HG02571 (cell line): Measurements from ENCODE around the gene CDK10.
A peak's percentile ranks its signal among the peaks of the same experiment; 100 is the strongest.
"Not testable (repeated sequence)": the region's sequence is repeated elsewhere in the genome, so short reads cannot be mapped to it uniquely, and the experiment has no call there.

Experiments
- ATAC-seq: cut with Tn5 transposase; IDR thresholded peaks from one replicate; pipeline ENCODE4 v1.9.1; 2021; ENCODE audit warnings: mild to moderate bottlenecking, moderate library complexity; ENCODE audit not compliant: unreplicated experiment

CDK10 gene, protein sequence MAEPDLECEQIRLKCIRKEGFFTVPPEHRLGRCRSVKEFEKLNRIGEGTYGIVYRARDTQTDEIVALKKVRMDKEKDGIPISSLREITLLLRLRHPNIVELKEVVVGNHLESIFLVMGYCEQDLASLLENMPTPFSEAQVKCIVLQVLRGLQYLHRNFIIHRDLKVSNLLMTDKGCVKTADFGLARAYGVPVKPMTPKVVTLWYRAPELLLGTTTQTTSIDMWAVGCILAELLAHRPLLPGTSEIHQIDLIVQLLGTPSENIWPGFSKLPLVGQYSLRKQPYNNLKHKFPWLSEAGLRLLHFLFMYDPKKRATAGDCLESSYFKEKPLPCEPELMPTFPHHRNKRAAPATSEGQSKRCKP

DNA sequence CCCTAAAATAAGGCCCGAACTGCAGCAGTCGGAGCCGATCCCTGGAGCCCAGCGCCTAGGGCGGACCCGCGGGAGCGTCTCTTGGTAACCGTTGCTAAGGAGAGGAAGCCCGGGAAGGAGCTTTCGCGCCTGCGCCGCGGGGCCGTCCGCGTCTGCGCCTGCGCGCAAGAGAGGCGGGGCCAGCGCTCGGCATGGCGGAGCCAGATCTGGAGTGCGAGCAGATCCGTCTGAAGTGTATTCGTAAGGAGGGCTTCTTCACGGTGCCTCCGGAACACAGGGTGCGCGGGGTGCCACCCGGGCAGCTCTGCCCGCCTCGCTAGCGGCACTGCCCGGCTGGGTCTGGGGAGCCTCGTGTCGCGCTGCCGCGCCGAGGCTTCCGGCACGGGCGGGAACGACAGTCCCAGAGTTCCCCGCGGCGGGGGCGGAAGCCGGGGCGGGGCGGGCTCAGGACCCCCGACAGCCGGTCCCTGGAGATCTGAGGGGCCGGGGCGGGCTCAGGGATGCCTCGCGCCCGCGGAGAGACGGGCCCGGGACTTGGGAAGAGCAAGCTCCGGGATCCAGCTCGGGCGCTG, at the start of gene CDK10:
Gene CDK10 (plus strand): TSS at position 170 of the 572 bp plus-strand sequence. CDS start 22 bp downstream, at position 192.
- peak; percentile 77 for ATAC-seq

DNA sequence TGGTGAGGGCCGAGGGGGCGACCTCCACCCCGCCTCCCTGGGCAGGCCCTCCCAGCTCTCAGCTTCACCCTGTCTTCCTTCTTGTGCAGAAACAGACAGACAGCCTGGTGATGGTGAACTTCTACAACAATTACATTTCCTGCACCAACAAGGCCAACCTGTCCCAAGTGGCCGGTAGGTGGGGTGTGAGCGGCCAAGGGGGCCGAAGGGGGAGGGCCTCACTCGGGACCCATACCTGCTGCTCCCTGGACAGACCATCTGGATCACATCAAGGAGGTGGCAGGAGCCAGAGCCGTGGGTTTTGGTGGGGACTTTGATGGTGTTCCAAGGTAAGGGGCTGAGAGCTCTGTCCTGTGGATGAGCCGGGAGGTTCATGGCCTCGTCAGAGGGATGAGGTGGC, 49.1 kb upstream of the CDK10 start:
- no peak for ATAC-seq

DNA sequence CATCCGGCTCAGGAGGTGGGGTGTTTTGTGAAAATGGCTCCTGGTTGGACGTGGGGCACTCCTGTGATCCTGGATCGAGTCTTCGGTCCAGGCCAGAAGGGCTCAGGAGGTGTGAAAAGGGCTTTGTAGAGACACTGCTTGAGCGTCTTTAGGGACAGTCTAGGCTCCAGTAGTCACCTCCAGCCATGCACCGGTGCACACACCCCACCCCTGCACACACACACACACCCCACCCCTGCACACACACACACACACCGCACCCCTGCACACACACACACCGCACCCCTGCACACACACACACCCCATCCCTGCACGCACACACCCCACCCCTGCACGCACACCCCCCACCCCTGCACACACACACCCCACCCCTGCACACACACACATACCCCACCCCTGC, 48.0 kb upstream of the CDK10 start:
- ATAC-seq, result no peak

DNA sequence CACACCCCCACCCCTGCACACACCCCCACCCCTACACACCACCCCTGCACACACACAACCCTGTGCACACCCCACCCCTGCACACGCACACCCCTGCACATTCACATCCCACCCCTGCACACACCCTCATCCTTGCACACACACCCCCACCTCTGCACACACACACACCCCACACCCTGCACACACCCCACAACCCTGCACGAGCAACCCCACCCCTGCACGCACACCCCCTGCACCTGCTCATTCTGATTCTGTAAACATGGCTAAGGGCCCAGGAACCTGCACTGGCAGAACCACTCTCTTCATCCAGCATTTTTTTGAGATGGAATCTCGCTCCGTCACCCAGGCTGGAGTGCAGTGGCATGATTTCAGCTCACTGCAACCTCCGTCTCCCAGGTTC, 47.1 kb upstream of the CDK10 start:
- ATAC-seq, result no peak

DNA sequence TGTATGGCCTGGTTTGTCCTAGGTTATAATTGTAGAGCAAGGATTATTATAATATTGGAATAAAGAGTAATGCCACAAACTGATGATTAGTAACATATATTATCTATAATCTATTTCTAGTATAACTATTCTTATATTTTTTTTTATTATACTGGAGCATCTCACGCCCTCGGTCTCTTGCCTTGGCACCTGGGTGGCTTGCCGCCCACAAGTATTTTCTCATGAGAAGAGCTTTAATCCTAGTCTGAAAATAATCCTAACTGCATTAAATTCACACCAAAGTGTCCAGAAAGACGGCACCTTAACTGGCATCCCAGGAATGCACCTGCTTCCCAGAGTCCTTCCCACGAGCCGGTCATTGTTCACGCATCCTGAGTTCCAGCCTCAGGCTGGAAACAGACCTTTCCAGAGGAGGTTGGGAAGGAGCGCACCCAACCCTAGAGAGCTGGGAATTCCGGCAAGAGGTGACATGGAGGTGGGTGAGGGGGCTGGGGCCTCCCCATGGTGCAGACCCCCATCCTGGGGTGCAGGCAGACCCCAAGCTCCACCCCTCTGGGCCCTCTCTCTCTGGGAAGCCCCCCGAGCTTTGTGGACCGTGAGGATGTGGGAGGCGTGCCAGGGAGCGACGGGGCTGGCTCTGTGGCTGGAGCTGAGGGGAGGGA, 44.9 kb upstream of the CDK10 start:
- no peak for ATAC-seq

DNA sequence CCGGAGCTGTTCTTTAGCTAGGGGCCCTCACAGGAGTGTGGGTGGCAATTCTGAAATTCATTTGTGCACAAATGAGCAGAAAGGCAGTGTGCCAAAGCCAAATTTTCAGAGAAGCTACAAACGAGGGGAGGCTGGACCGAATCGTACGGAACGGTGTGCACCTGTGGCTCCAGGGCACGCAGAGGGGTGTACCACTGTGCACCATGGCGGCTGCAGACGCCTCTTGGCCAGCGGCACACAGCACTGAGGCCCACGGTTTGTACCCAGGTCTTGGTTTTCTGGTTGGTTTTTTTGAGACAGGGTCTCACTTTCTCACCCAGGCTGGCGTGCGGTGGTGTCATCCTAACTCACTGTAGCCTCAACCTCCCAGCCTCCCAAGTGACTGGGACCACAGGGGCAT, 43.9 kb upstream of the CDK10 start:
- no peak for ATAC-seq

DNA sequence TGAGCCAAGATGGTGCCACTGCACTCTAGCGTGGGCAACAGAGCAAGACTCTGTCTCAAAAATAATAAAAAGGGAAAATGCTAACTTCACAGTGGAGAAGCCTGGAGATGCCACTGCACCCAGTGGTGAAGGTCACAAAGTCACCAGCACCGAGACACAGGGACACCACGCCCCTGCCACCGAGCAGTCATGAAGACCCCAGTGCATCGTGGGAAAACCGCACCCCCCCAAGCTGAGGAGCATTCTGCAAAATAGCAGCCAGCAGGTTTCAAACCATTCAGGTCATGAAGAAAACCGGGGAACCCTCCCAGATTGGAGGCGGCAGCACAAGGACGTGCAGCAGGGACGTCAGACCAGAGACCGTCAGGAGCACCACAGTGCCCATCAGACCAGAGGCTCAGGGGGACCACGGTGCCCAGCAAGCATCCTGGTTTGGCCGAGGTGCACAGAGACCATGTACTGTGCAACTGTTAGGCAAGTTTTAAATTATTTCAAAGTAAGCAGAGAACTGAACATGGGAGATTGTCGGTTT, 42.7 kb upstream of the CDK10 start:
- ATAC-seq, result no peak

DNA sequence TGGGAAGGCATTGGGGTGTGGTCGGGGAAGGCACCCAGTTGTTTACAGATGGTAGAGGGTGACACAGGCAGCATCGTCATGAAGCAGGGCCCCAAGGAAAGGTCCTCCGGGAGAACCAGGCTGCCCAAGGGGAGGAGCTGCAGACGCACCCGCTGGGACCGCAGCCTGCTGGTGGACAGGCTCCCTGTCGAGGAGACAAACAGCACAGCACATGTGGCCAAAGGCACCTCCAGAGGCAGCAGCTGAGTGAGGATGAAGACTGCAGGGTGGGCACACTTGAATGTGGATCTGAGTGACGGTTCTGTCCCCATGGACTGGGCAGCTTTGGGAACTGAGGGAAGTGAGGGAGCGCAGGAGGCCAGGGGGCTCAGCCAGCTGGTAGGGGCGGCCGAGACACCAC, 41.4 kb upstream of the CDK10 start:
- ATAC-seq, result no peak

DNA sequence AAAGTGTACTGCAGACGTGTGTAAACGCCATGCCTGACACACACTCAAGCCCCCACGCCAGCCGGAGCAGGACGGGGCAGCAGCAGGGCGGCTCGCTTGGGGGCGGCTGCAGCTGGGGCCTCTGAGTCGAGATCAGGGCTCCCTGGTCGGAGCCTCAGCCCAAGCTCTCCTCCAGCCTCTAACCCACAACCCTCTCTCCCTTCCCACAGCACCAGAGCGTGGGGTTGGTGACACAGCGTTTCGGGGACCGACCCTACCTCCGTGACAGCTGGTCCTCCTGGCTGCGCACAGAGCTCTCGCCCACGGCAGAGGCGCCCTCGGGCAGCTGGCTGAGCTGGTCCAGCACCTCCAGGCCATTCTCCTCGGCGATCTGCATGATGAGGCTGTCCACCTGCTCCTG, 40.2 kb upstream of the CDK10 start:
- ATAC-seq, result no peak

DNA sequence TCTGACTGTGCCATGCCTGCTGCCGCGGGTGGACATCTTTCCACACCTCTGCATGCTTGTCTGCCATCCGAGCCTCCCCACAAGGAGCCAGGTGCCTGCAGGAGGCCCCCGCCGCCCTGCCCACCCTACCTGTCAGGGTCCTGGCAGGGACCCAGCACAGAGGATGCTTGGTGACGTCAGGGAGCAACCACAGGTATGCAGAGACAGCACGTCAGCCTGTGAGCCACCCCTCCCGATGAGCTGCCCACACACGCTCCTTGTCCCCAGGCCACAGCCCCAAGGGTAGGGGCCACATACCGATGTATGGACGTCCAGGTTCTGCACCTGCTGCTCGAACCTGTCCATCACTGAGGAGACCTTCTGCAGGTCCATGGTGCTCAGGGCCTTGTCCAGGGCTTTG, 39.6 kb upstream of the CDK10 start:
- ATAC-seq, result no peak

DNA sequence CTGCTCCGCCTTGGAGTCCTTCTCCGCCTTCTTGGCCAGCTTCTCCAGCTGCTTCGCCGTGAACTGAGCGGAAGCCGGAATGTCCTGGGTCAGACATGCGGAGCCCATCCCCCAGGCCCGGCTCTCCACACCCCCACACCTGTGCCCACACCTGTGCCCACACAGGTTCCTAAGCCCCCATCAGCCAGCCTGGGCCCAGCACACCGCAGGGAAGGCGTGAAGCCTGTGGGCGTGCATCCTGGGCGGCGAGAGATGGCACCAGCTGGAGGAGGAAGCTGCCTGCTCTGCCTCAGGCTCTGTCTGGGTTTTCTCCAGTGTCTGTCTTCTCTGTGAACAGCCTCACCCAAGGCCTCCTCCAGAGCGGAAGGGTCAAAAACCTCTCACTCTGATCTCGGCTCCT, 34.9 kb upstream of the CDK10 start:
- ATAC-seq, result no peak

DNA sequence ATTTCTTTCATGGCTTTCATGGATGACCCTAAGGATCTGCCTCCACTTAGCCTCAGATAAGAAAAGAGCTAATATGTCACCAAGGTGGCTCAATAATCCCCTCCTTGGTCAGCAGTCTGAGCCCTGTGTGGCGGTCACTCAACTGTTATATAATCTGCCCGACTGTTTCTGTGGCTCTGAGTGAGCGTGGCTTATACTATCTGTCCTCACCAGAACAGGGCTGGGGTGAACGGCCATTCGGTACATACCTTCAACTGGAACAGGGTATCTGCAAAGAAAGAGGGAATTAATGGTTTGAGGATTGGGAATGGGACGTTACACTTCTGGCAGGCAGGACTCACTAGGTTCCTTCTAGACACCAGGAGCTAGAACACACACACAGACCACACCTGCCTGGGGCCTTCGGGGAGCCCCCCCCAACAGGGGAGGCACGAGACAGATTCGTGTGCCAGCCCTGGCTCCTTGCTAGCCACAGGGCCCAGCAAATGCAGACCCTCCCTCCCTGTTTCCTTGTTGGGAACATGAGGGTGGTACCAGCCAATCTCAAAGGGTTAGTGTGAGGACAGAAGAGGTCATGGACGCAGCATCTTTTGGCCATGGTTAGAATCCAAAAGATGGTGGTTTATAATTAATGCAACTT, 32.7 kb upstream of the CDK10 start:
- ATAC-seq, result no peak

DNA sequence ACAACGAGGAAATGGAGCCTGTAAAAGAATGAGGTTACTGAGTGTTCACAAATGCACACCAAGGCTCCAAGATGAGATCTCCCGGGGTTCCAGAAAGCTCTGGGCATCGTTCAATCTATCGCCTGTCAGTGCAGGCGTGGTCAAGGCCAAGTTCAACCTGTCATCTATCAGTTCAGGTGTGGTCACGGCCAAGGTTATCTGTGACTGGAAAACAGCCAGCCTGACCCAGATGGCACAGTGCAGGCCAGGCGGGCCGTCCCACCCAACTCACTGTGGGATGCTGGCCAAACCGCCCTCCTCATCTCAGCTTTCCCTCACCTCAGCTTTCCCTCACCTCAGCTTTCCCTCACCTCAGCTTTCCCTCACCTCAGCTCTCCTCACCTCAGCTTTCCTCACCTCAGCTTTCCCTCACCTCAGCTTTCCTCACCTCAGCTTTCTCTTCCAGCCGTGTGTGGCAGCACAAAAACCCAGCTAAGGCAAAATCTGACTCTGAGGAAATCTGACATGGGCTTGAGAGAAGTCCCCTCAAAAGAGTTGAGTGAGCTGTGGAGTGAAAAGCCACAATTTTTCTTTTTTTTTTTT, 31.3 kb upstream of the CDK10 start:
- no peak for ATAC-seq

DNA sequence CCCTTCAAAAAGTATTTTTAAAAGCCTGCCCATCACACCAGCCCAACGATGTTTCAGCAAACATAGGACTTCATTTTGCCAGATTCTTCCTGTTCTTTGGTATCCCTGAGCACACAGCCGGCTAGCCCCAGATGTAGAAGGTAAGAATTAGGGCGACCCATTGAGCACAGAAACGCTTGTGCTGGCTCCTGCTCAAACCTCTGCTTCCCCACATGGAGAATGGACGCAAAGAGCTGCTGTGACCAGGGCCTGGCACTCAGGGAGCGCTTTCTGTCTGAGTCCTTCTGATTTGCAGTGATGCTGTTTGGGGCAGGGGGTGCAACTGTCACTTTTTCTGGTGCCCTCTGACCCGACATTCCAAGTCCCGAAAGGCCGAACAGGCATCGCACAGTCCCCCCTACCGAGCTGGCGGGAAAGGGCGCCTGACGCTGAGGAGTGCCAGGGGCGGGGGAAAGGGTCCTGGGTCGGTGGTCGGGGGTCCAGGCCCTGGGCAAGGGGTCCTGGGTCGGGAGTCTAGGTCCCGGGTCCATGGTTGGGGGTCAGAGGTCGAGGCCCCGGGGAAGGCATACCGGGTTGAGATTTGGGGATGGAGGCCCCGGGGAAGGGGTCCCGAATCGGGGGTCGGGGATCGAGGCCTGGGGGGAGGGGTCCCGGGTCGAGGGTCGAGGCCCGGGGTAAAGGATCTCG, 29.9 kb upstream of the CDK10 start:
- ATAC-seq, result no peak

DNA sequence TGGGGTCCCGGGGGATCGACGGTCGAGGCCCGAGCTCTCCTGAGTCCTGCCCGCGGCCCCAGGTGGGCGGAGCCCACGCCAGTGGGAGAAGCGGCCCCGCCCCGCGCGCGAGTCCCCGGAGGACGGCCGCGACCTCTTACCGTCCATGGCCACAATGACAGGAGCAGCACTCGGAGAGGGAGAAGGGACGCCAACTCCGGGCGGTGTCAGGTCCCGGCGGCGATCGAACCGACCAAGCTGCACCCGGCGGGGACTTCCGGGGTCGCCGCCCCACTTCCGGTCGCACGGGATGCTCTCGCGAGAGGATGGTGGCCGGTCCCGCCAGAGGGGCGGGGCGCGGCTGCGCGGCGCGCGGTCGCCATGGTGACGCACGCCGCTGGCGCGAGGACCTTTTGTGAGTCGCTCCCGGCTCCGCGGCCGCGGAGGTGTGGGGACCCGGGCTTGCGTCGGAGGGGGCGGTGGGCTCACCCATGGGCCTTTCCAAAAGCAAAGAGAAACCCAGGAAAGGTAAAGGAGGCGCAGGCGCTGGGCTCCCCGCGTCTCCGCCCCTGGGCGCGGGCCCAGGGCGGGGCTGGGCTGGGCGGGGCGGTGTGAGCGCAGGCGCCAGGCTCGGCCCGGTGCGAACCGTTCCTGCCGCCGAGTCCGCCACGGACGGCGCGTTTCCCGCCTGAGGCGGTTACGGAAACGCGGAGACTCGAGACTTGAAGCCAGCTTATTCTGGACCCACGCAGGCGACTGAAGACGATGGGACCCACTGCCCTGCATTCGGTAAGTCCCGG, 28.9 kb upstream of the CDK10 start, which contains the start of the genes CHMP1A and SPATA33:
Gene CHMP1A (minus strand): TSS at position 267 of the 779 bp plus-strand sequence. CDS start 120 bp downstream, at position 147.
Gene SPATA33 (plus strand): TSS at position 395 of the 779 bp plus-strand sequence. CDS start 76 bp downstream, at position 471.
- peak; percentile 81 for ATAC-seq

DNA sequence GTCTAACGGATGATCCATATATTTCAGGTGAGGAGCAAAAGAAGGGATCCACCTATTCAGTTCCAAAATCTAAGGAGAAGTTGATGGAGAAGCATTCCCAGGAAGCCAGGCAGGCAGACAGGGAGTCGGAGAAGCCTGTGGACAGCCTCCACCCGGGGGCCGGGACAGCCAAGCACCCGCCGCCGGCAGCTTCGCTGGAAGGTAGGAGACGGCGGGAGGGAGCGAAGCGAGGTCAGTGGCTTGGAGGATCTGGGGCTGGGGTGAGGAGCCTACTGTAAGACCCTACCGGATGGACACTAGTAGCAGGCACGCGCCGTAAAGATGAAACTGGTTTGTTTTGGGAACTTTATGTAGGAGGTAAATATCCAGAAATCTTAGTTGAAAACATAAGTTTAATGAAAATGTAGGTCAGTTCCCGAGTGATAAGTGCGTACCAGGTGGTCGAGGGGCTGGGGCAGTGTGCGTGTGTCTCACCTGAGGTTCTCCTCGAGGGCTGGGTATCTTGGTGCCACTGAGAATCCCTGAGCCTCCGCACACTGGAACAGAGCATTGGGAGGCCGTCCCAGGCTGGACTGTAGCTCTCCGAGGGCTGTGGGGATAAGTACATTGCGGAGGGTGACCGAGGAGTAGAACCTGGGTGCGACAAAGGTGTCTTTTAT, 28.1 kb upstream of the CDK10 start:
- ATAC-seq, result no peak

DNA sequence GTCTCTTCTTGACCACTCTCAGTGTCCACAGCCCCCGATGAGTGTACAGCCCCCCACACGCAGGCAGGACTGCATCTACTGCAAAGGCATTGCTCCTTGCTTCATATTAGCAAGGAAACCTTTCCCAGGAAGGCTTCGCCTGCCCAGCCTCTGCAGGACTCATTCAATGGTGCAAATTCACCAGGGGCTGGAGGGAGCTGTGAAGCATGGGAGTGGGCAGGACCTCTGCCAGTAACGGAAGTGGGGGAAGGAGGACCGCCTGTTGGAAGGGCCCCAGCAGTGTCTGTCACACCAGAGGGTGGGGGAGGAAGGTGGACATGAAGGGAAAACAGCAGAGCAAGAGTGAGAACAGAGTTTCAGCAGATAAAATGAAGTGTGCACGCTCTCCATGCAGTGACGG, 26.3 kb upstream of the CDK10 start:
- ATAC-seq, result no peak

DNA sequence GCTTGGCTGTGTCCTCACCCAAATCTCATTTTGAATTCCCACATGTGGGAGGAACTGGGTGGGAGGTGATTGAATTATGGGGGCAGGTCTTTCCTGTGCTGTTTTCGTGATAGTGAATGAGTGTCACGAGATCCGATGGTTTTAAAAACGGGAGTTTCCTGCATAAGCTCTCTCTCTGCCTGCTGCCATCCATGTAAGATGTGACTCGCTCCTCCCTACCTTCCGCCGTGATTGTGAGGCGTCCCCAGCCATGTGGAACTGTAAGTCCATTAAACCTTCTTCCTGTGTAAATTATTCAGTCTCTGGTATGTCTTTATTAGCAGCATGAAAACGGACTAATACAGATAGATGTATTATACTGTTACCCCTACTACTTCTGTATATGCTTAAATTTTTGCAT, 25.3 kb upstream of the CDK10 start:
- ATAC-seq, result no peak

DNA sequence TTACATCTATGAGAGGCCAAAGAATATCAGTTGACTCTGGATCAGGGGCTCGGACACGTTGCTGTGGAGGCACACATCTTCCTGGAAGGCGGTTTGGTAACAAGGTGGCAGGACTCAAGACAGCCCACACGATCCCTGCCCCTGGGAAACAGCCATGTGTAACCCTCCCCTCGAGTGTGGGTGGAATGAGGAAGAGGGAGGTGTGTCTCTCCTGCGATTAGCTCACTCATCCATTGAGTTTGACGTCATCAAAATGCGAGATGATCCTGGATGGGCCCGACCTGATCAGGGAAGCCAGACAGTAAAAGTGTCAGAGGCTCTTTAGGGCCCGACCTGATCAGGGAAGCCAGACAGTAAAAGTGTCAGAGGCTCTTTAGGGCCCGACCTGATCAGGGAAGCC, 22.3 kb upstream of the CDK10 start:
- ATAC-seq, result not testable (repeated sequence)
